GM23248 (cell line): ENCODE results near the gene GNA14. TPM values are rescaled to one million over a fixed set of nuclear protein-coding genes. Genes with fewer than 3 reads are reported as not detected.

Source experiments
- DNase-seq: peaks from one replicate; pipeline ENCODE4 v3.0.0-alpha.2; 2015
- H2AFZ ChIP-seq: fragments of 200-600 bp; sonication (generic); 2 replicates; pipeline ENCODE4 v1.6.1; 2016; ENCODE audit warnings: antibody characterized with exemption
- H3F3A ChIP-seq: fragments of 200-600 bp; sonication (generic); 2 replicates; pipeline ENCODE4 v1.6.1; 2016; ENCODE audit warnings: mild to moderate bottlenecking, antibody characterized with exemption, mixed run types; ENCODE audit not compliant: insufficient read depth
- H3K27ac ChIP-seq: fragments of 200-600 bp; sonication (generic); 2 replicates; pipeline ENCODE4 v1.5.1; 2016; ENCODE audit warnings: mild to moderate bottlenecking
- H3K27me3 ChIP-seq: fragments of 200-600 bp; sonication (generic); replicated peaks from 2 replicates; pipeline ENCODE4 v1.6.1; 2016; ENCODE audit warnings: mild to moderate bottlenecking; ENCODE audit not compliant: insufficient read depth
- H3K36me3 ChIP-seq: fragments of 200-600 bp; sonication (generic); 2 replicates; pipeline ENCODE4 v1.6.1; 2016; ENCODE audit warnings: low read depth, mild to moderate bottlenecking
- H3K4me1 ChIP-seq: fragments of 200-600 bp; sonication (generic); 2 replicates; pipeline ENCODE4 v1.6.1; 2016; ENCODE audit warnings: mild to moderate bottlenecking; ENCODE audit not compliant: insufficient read depth
- H3K4me2 ChIP-seq: fragments of 200-600 bp; sonication (generic); one replicate; pipeline ENCODE4 v1.6.1; 2016; ENCODE audit warnings: mild to moderate bottlenecking; ENCODE audit not compliant: unreplicated experiment
- H3K4me3 ChIP-seq: fragments of 200-600 bp; sonication (generic); 2 replicates; pipeline ENCODE4 v1.5.1; 2016; ENCODE audit warnings: mild to moderate bottlenecking
- H3K79me2 ChIP-seq: fragments of 200-600 bp; sonication (generic); 2 replicates; pipeline ENCODE4 v1.6.1; 2016; ENCODE audit warnings: mild to moderate bottlenecking; ENCODE audit not compliant: insufficient read depth
- H3K9ac ChIP-seq: fragments of 200-600 bp; sonication (generic); 2 replicates; pipeline ENCODE4 v1.6.1; 2016; ENCODE audit warnings: mild to moderate bottlenecking
- H3K9me2 ChIP-seq: fragments of 200-600 bp; sonication (generic); 2 replicates; pipeline ENCODE4 v1.6.1; 2016; ENCODE audit warnings: mixed run types, mild to moderate bottlenecking, moderate library complexity; ENCODE audit not compliant: insufficient read depth
- H3K9me3 ChIP-seq: fragments of 200-600 bp; sonication (generic); one replicate; pipeline ENCODE4 v1.6.1; 2017; ENCODE audit warnings: low read depth
- H4K20me1 ChIP-seq: fragments of 200-600 bp; sonication (generic); 2 replicates; pipeline ENCODE4 v1.6.0; 2016; ENCODE audit not compliant: insufficient read depth
- EZH2 ChIP-seq: fragments of 200-600 bp; sonication (generic); IDR thresholded peaks from 2 replicates; pipeline ENCODE4 v1.6.1; 2018; ENCODE audit warnings: antibody characterized with exemption, mild to moderate bottlenecking; ENCODE audit not compliant: insufficient read depth, poor library complexity, severe bottlenecking
- EZH2phosphoT487 ChIP-seq: fragments of 200-600 bp; sonication (generic); IDR thresholded peaks from 2 replicates; pipeline ENCODE4 v1.6.1; 2018; ENCODE audit warnings: antibody characterized with exemption, moderate library complexity, mild to moderate bottlenecking, low read depth; ENCODE audit not compliant: insufficient read depth
- WGBS, 2 experiments: methylation state at CpG; one replicate each; pipeline ENCODE4 v1.1.6; 2015 to 2017; ENCODE audit warnings: low lambda C conversion rate in 2 of 2, low coverage in 1 of 2; ENCODE audit errors: missing lambda C conversion rate in 2 of 2; 5-methylcytosine and 5-hydroxymethylcytosine counted together
- in situ Hi-C: fragments of 300-500 bp; cut with MboI; formaldehyde crosslinking; loops from 2 replicates; pipeline ENCODE4 v1.15.0; 2020
- polyA plus RNA-seq: library from polyadenylated mRNA; unstranded; fragments of >200 nt; fragmentation: Nextera tagmentation; extraction: Ambion mirVana; gene quantifications from 2 replicates; pipeline ENCODE4 v1.2.1, GENCODE V29; 2016
- total RNA-seq: library from RNA; depleted of rRNA; stranded (reverse); fragments of >200 nt; shearing (Covaris generic); gene quantifications from 2 replicates; pipeline ENCODE4 v1.2.3, GENCODE V29; 2014

Gene GNA14
- total and polyA plus RNA-seq, 2 experiments from 2014 or later = 0.11 to 0.24 TPM

DNA sequence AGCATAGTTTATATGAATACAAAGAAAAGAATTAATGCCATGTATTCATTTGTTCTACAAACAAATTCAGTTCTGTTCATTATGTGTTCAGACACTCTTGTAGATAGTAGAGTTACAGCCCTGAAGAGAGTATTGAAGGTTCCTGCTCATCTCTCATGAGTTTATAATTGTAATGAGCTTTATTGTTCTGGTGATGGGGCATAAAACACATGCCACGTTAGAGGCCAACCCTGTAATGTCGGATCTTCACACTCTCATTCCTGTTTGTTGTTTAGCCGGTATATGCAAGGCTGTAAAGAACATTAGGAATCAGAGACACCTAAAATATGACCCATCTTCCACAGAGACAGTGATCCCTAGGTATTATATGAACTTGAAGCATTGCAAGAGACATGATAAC, 256.3 kb downstream of the GNA14 start:
- no peak overlapping the region for H3K4me3 ChIP-seq
- DNase-seq = no peak
- TF ChIP-seq EZH2 (no peak), EZH2phosphoT487 (no peak)
- H3K4me2 ChIP-seq = no peak overlapping the region
- H4K20me1 ChIP-seq = no peaks in the 10 kb centered on the region
- H3K36me3 ChIP-seq = no peaks in the 10 kb centered on the region
- in situ Hi-C loops = no loop called here
- no peak overlapping the region for H3K9ac ChIP-seq
- no peak overlapping the region for H2AFZ ChIP-seq
- H3K9me2 ChIP-seq = no peaks in the 10 kb centered on the region
- no peaks in the 10 kb centered on the region for H3K27me3 ChIP-seq
- no peaks in the 10 kb centered on the region for H3K79me2 ChIP-seq
- no peaks in the 10 kb centered on the region for H3F3A ChIP-seq
- H3K4me1 ChIP-seq = no peaks in the 10 kb centered on the region
- H3K27ac ChIP-seq = no peak overlapping the region
- WGBS, 2 experiments = 97 to 98% methylated on average over 3 of the region's 3 CpGs
- H3K9me3 ChIP-seq = no peaks in the 10 kb centered on the region

GRCh38 chr9:77386187-77386586, 261.9 kb downstream of the GNA14 start:
- Histone ChIP-seq H3K27me3 (no peaks in the 10 kb centered on the region), H2AFZ (no peak overlapping the region)
- in situ Hi-C loops = no loop called here

DNA sequence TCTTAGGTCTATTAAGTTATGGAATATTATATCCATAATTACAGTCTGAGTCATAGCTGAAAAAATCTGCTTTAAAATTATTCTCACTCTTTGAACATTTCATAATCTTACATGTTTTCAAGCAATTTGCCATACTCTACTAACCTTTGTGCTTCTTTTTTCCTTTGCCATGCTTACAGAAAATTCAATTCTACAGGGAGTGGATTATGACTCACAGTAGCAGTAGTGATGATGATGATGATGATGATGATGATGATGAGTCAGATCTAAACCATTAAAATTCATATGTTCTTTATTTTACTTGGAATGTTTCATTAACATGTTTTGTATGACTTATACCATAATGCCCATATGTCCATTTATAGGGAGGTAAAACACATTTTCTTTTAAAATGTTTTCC, 263.7 kb downstream of the GNA14 start:
- H3K27me3 ChIP-seq = no peaks in the 10 kb centered on the region
- H3K9me2 ChIP-seq = no peaks in the 10 kb centered on the region
- H4K20me1 ChIP-seq = no peaks in the 10 kb centered on the region
- H3K9me3 ChIP-seq = no peaks in the 10 kb centered on the region
- H3K79me2 ChIP-seq = no peaks in the 10 kb centered on the region
- in situ Hi-C loops = no loop called here
- H3K9ac ChIP-seq = no peak overlapping the region
- H2AFZ ChIP-seq = no peak overlapping the region
- no peak overlapping the region for H3K4me2 ChIP-seq
- peak overlapping the region; percentile 13; the same call in 1 of the 2 replicates for H3K27ac ChIP-seq
- peak; percentile 58 for DNase-seq
- H3K4me3 ChIP-seq = no peak overlapping the region
- H3F3A ChIP-seq = peaks cover 9% of the 10 kb centered on the region; the same call in 1 of the 2 replicates
- no peaks in the 10 kb centered on the region for H3K36me3 ChIP-seq
- H3K4me1 ChIP-seq = peaks cover 21% of the 10 kb centered on the region
- TF ChIP-seq EZH2phosphoT487 (no peak), EZH2 (no peak)

More at GRCh38 chr9:77386187-77386586, 261.9 kb downstream of the GNA14 start:
- Histone ChIP-seq H3K9me2 (no peaks in the 10 kb centered on the region), H3K4me1 (peaks cover 21% of the 10 kb centered on the region), H3K4me2 (no peak overlapping the region), H3K4me3 (no peak overlapping the region), H3K9ac (no peak overlapping the region), H3F3A (peaks cover 9% of the 10 kb centered on the region; the same call in 1 of the 2 replicates), H4K20me1 (no peaks in the 10 kb centered on the region), H3K27ac (peak overlapping the region; percentile 10; the same call in 1 of the 2 replicates), H3K9me3 (no peaks in the 10 kb centered on the region), H3K79me2 (no peaks in the 10 kb centered on the region), H3K36me3 (no peaks in the 10 kb centered on the region)
- 43 to 46% methylated on average over 1 of the region's 1 CpG for WGBS, 2 experiments
- TF ChIP-seq EZH2phosphoT487 = no peak
- no peak for TF ChIP-seq EZH2
- DNase-seq = peak; percentile 62

- H3K9ac ChIP-seq = no peak overlapping the region
Observed at GRCh38 chr9:77375956-77376532, 272.1 kb downstream of the GNA14 start.

More at GRCh38 chr9:77375956-77376532, 272.1 kb downstream of the GNA14 start:
- DNase-seq = peak; percentile 12
- WGBS, 2 experiments = 95 to 97% methylated on average over 6 of the region's 6 CpGs
- Histone ChIP-seq H3K4me2 (no peak overlapping the region), H3K4me1 (no peaks in the 10 kb centered on the region), H3F3A (0 out of 2 replicates have a peak, but pooled peaks cover 5% of the 10 kb centered on the region), H3K79me2 (no peaks in the 10 kb centered on the region), H2AFZ (no peak overlapping the region), H3K9me3 (no peaks in the 10 kb centered on the region), H3K9me2 (no peaks in the 10 kb centered on the region), H3K36me3 (no peaks in the 10 kb centered on the region), H3K4me3 (no peak overlapping the region), H4K20me1 (no peaks in the 10 kb centered on the region), H3K27me3 (no peaks in the 10 kb centered on the region), H3K27ac (no peak overlapping the region)
- TF ChIP-seq EZH2 (no peak), EZH2phosphoT487 (no peak)
- in situ Hi-C loops = no loop called here
